ENCODE data around the gene TLR10. TPM values are rescaled to one million over a fixed set of nuclear protein-coding genes. Genes with fewer than 3 reads are reported as not detected.
A peak's percentile ranks its signal among the peaks of the same experiment; 100 is the strongest.

The TLR10 gene
- total and polyA plus RNA-seq, 7 experiments from 2014 or later = 0.13 to 1.6 (median 0.25) TPM; not detected in 1

DNA sequence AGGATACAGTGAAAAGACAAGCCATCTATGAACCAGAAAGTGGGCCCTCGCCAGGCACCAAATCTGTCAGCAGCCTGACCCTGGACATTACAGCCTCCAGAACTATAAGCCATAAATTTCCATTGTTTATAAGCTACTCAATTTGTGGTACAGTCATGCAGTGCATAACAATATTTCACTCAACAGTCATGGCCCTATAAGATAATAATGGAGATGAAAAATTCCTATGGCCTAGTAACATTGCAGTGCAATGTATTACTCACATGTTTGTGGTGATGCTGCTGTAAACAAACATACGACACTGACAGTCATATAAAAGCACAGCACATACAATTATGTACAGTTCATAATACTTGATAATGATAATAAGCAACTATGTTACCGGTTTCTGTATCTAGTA is 38.9 kb upstream of the TLR10 start:
- Histone ChIP-seq H3K27ac (ENCODE audit: low read depth, low read length) (no peak overlapping the region), H3K9me3 (ENCODE audit: control insufficient read depth in 2 of 3, low read length in 3 of 3) (no peaks in the 10 kb centered on the region), H3K27me3 (ENCODE audit: control insufficient read depth in 2 of 2, insufficient read depth in 2 of 2, low read length in 2 of 2) (no peaks in the 10 kb centered on the region), H3K4me3 (ENCODE audit: low read length) (no peak overlapping the region), H3K36me3 (ENCODE audit: control insufficient read depth in 2 of 3, insufficient read depth in 3 of 3, low read length in 3 of 3) (no peaks in the 10 kb centered on the region), H3K4me1 (ENCODE audit: control insufficient read depth in 2 of 2, insufficient read depth in 2 of 2, low read length in 2 of 2) (no peaks in the 10 kb centered on the region)
- POLR2A ChIA-PET = no interaction called here
- Mint-ChIP-seq H3K9me3 (peaks cover 5 to 26% (median 10%) of the 10 kb centered on the region in 11 donors), H3K4me3 (no peak overlapping the region), H3K27me3 (peaks cover 0 to 3% (median 0%) of the 10 kb centered on the region in 5 donors), H3K36me3 (peaks cover 7 to 36% (median 11%) of the 10 kb centered on the region in 5 donors), H3K4me1 (peaks cover 0 to 24% (median 10%) of the 10 kb centered on the region in 7 donors), H3K27ac (no peak overlapping the region)
- intact Hi-C loops (cut with micrococcal nuclease) = loop anchor here in 1 of 2 donors (2.0 kb wide), 1 partner anchor 17 kb away; the partner anchor contains the start of gene TLR1
- ATAC-seq = no peak
- CTCF ChIA-PET = interaction anchor here (0.6 kb wide), 1 partner anchor 176 kb away, joined by 4 read pairs; no protein-coding TSS in a partner anchor
- no peak for DNase-seq

DNA sequence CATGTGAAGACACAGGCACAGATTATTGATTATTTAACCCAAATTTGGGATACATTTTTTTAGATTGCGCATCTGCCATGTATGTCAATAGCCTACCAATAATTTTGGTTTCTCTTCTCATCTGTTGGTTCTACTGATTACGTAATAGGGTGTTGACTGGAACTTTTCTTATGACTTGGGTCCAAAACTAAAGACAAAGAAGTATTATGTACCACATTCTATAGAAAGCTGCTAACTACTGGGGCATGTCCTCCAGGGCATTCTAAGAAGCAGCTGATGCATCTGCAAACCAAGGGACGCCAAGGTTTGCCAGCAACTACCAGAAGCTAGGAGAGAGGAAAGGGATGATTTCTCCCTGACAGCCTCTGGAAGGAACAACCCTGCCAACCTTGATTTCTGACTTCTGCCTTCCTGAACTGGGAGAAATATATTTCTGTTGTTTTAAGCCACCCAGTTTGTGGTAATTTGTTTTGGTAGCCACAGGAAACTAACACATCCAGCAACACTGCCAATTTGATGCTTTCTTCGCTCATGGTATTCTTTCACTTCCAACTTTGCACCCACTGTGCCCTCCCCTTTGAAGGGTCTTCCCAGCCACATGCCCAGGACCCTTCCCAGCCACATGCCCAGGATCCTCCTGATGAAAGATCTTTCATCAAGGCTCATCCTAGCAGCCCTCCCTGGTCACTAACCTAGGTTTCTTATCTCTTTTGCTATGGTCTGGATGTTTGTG is 37.7 kb upstream of the TLR10 start:
- Mint-ChIP-seq H3K36me3 (peaks cover 4 to 31% (median 8%) of the 10 kb centered on the region in 5 donors), H3K27ac (no peak overlapping the region), H3K9me3 (peaks cover 3 to 24% (median 15%) of the 10 kb centered on the region in 11 donors), H3K4me3 (peak overlapping the region in 2 of 10 donors; percentile 13 to 31), H3K27me3 (peaks cover 0 to 5% (median 0%) of the 10 kb centered on the region in 5 donors), H3K4me1 (peaks cover 0 to 24% (median 10%) of the 10 kb centered on the region in 7 donors)
- Histone ChIP-seq H3K27me3 (ENCODE audit: control insufficient read depth in 2 of 2, insufficient read depth in 2 of 2, low read length in 2 of 2) (no peaks in the 10 kb centered on the region), H3K27ac (ENCODE audit: low read depth, low read length) (no peak overlapping the region), H3K4me3 (ENCODE audit: low read length) (no peak overlapping the region), H3K36me3 (ENCODE audit: control insufficient read depth in 2 of 3, insufficient read depth in 3 of 3, low read length in 3 of 3) (no peaks in the 10 kb centered on the region), H3K4me1 (ENCODE audit: control insufficient read depth in 2 of 2, insufficient read depth in 2 of 2, low read length in 2 of 2) (no peaks in the 10 kb centered on the region), H3K9me3 (ENCODE audit: control insufficient read depth in 2 of 3, low read length in 3 of 3) (no peaks in the 10 kb centered on the region)
- ChIA-PET POLR2A (no interaction called here), CTCF (no interaction called here)
- DNase-seq (no peak), ATAC-seq (no peak)
- intact Hi-C loops (cut with micrococcal nuclease) = loop anchor here in 1 of 2 donors (2.0 kb wide), 1 partner anchor 16 kb away; the partner anchor contains the start of gene TLR1

DNA sequence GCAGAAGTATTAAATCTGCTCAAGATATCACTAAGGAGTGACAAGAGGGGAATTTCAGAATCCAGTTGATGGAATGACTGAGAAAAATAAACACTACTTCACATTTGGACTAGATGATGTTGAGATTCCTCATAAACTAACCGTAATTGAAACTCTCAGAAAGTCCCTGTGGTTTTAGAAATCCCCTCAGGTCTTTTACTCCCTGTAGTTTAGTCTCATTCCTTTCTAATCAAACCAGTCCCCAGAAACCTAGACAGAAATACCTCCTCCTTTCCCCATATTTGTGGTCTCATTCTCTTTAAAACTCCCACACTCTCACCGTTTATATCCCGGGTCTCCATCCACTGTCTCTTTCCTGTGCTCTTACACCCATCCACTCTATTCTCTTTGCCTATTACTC is 36.8 kb upstream of the TLR10 start:
- Histone ChIP-seq H3K4me1 (ENCODE audit: control insufficient read depth in 2 of 2, insufficient read depth in 2 of 2, low read length in 2 of 2) (no peaks in the 10 kb centered on the region), H3K4me3 (ENCODE audit: low read length) (no peak overlapping the region), H3K27ac (ENCODE audit: low read depth, low read length) (no peak overlapping the region), H3K27me3 (ENCODE audit: control insufficient read depth in 2 of 2, insufficient read depth in 2 of 2, low read length in 2 of 2) (no peaks in the 10 kb centered on the region), H3K9me3 (ENCODE audit: control insufficient read depth in 2 of 3, low read length in 3 of 3) (no peaks in the 10 kb centered on the region), H3K36me3 (ENCODE audit: control insufficient read depth in 2 of 3, insufficient read depth in 3 of 3, low read length in 3 of 3) (no peaks in the 10 kb centered on the region)
- ChIA-PET POLR2A (no interaction called here), CTCF (interaction anchor here (0.8 kb wide), 1 partner anchor 16 kb away, joined by 3 read pairs; no protein-coding TSS in a partner anchor)
- intact Hi-C loops (cut with micrococcal nuclease) = no loop called here
- peak overlapping the region in 3 of 9 donors; percentile 3 to 56 (median 37) for H3K27ac Mint-ChIP-seq
- H3K27me3 Mint-ChIP-seq = peaks cover 0 to 5% (median 0%) of the 10 kb centered on the region in 5 donors
- peak overlapping the region in 1 of 10 donors; percentile 13 for H3K4me3 Mint-ChIP-seq
- H3K36me3 Mint-ChIP-seq = peaks cover 6 to 34% (median 7%) of the 10 kb centered on the region in 5 donors
- peaks cover 4 to 32% (median 16%) of the 10 kb centered on the region in 11 donors for H3K9me3 Mint-ChIP-seq
- H3K4me1 Mint-ChIP-seq = peaks cover 0 to 24% (median 10%) of the 10 kb centered on the region in 7 donors
- DNase-seq (no peak), ATAC-seq (peak; percentile 38)

DNA sequence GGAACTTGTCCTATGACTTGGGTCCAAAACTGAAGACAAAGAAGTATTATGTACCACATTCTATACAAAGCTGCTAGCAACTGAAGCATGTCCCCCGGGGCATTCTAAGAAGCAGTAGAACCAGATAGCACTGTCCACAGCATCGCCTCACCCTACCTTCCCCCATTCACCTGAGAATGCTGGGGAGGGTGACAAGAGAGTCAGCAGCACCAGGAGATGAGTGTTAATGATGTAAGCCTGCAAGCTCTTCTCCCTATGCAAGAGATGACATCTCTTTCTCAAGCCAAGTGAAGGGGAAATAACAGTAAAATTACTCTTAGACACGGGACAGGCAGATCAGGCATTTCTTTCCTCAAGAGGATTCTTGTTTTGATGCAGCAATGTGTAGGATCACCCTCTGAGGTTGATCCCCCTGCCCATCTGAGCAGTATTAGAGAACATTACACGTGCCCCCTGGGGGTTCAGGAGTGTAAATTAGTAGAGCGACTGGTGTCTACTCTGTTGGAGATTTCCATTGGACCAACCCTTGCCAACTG is 35.7 kb upstream of the TLR10 start:
- no peak overlapping the region for H3K27ac ChIP-seq (ENCODE audit: low read depth, low read length)
- H3K4me3 Mint-ChIP-seq = no peak overlapping the region
- ATAC-seq = no peak

DNA sequence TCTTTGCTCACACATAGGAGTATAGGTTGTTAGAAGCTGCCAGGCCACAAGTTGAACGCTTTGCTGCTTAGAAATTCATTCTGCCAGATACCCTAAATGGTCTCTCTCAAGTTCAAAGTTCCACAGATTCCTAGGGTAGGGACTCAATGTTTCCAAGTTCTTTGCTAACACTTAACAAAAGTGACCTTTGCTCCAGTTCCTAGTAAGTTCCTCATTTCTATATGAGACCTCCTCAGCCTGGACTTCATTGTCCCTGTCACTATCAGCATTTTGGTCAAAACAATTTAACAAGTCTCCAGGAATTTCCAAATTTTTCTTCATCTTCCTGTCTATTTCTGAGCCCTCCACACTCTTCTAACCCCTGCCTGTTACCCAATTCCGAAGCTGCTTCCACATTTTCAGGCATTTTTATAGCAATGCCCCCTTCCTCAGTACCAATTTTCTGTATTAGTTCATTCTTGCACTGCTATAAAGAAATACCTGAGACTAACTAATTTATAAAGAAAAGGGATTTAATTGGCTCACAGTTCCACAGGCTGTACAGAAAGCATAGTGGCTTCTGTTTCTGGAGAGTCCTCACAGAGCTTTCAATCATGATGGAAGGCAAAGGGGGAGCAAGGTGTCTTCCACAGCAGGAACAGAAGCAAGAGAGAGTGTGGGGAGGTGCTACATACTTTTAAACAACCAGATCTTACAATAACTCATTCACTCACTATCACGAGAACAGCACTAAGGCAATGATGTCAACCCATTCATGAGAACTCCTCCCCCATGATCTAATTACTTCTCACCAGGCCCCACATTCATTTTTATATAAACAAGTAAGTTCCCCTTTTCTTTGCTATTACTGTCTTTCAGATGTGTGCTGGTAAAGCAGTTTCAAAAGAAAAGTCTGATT is 33.3 kb upstream of the TLR10 start:
- Mint-ChIP-seq H3K4me1 (peaks cover 0 to 29% (median 14%) of the 10 kb centered on the region in 7 donors), H3K9me3 (peaks cover 6 to 30% (median 15%) of the 10 kb centered on the region in 11 donors), H3K27me3 (peaks cover 0 to 5% (median 0%) of the 10 kb centered on the region in 5 donors), H3K36me3 (peaks cover 0 to 29% (median 5%) of the 10 kb centered on the region in 5 donors), H3K4me3 (no peak overlapping the region), H3K27ac (no peak overlapping the region)
- ChIA-PET POLR2A (no interaction called here), CTCF (no interaction called here)
- no peaks in the 10 kb centered on the region for H3K9me3 ChIP-seq (ENCODE audit: control insufficient read depth in 2 of 3, low read length in 3 of 3)
- ATAC-seq = peak; percentile 85
- H3K36me3 ChIP-seq (ENCODE audit: control insufficient read depth in 2 of 3, insufficient read depth in 3 of 3, low read length in 3 of 3) = no peaks in the 10 kb centered on the region
- intact Hi-C loops (cut with micrococcal nuclease) = no loop called here
- H3K4me1 ChIP-seq (ENCODE audit: control insufficient read depth in 2 of 2, insufficient read depth in 2 of 2, low read length in 2 of 2) = no peaks in the 10 kb centered on the region
- no peak overlapping the region for H3K4me3 ChIP-seq (ENCODE audit: low read length)
- H3K27me3 ChIP-seq (ENCODE audit: control insufficient read depth in 2 of 2, insufficient read depth in 2 of 2, low read length in 2 of 2) = no peaks in the 10 kb centered on the region
- no peak for DNase-seq
- H3K27ac ChIP-seq (ENCODE audit: low read depth, low read length) = no peak overlapping the region

More for the DNA sequence above, 35.7 kb upstream of the TLR10 start:
- Mint-ChIP-seq H3K36me3 (peaks cover 7 to 38% (median 10%) of the 10 kb centered on the region in 5 donors), H3K27ac (peak overlapping the region in 1 of 9 donors; percentile 34), H3K4me1 (peaks cover 0 to 28% (median 14%) of the 10 kb centered on the region in 7 donors), H3K9me3 (peaks cover 9 to 37% (median 20%) of the 10 kb centered on the region in 11 donors), H3K27me3 (peaks cover 0 to 5% (median 0%) of the 10 kb centered on the region in 5 donors)
- ChIA-PET CTCF (no interaction called here), POLR2A (no interaction called here)
- Histone ChIP-seq H3K36me3 (ENCODE audit: control insufficient read depth in 2 of 3, insufficient read depth in 3 of 3, low read length in 3 of 3) (no peaks in the 10 kb centered on the region), H3K9me3 (ENCODE audit: control insufficient read depth in 2 of 3, low read length in 3 of 3) (no peaks in the 10 kb centered on the region), H3K27me3 (ENCODE audit: control insufficient read depth in 2 of 2, insufficient read depth in 2 of 2, low read length in 2 of 2) (no peaks in the 10 kb centered on the region), H3K4me3 (ENCODE audit: low read length) (no peak overlapping the region), H3K4me1 (ENCODE audit: control insufficient read depth in 2 of 2, insufficient read depth in 2 of 2, low read length in 2 of 2) (no peaks in the 10 kb centered on the region)
- intact Hi-C loops (cut with micrococcal nuclease) = no loop called here
- DNase-seq = no peak

DNA sequence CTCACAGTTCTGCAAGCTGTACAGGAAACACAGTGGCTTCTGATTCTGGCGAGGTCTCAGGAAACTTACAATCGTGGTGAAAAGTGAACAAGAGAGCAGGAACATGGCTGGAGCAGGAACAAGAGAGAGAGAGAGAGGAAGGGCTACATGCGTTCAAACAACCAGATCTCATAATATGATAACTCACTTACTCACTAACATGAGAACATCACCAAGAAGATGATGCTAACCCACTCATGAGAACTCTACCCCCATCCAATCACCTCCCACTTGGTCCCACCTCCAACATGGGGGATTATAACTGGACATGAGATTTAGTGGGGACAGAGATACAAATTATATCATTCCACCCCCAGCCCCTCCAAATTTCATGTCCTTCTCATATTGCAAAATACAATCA is 31.6 kb upstream of the TLR10 start:
- CTCF ChIA-PET = no interaction called here
- ATAC-seq = no peak
- Histone ChIP-seq H3K9me3 (ENCODE audit: control insufficient read depth in 2 of 3, low read length in 3 of 3) (no peaks in the 10 kb centered on the region), H3K4me1 (ENCODE audit: control insufficient read depth in 2 of 2, insufficient read depth in 2 of 2, low read length in 2 of 2) (no peaks in the 10 kb centered on the region), H3K36me3 (ENCODE audit: control insufficient read depth in 2 of 3, insufficient read depth in 3 of 3, low read length in 3 of 3) (no peaks in the 10 kb centered on the region), H3K27me3 (ENCODE audit: control insufficient read depth in 2 of 2, insufficient read depth in 2 of 2, low read length in 2 of 2) (no peaks in the 10 kb centered on the region), H3K27ac (ENCODE audit: low read depth, low read length) (no peak overlapping the region), H3K4me3 (ENCODE audit: low read length) (no peak overlapping the region)
- peaks cover 6 to 30% (median 15%) of the 10 kb centered on the region in 11 donors for H3K9me3 Mint-ChIP-seq
- POLR2A ChIA-PET = interaction anchor here (1.8 kb wide), 1 partner anchor 10 kb away, joined by 7 read pairs; the partner anchor contains the start of gene TLR1
- peaks cover 0 to 24% (median 5%) of the 10 kb centered on the region in 5 donors for H3K36me3 Mint-ChIP-seq
- peak overlapping the region in 1 of 9 donors; percentile 23 for H3K27ac Mint-ChIP-seq
- DNase-seq = no peak
- intact Hi-C loops (cut with micrococcal nuclease) = no loop called here
- H3K4me3 Mint-ChIP-seq = no peak overlapping the region
- peaks cover 0 to 5% (median 0%) of the 10 kb centered on the region in 5 donors for H3K27me3 Mint-ChIP-seq
- H3K4me1 Mint-ChIP-seq = peaks cover 0 to 13% (median 4%) of the 10 kb centered on the region in 7 donors
